Fibroblast of lung (primary cell): ENCODE results near the gene UPP2. TPM values are rescaled to one million over a fixed set of nuclear protein-coding genes. Genes with fewer than 3 reads are reported as not detected.

Experiments used
- DNase-seq, 2 donors: peaks; one replicate each; pipeline versions ENCODE4 v3.0.0 to v3.0.0-alpha.2; 2010; ENCODE audit warnings: low read depth in 2 of 2
- H2AFZ ChIP-seq: 2 replicates; pipeline ENCODE4 v1.5.1; 2012; ENCODE audit warnings: low read length, control low read depth, inconsistent platforms
- H3K27ac ChIP-seq: 2 replicates; pipeline ENCODE4 v1.5.1; 2011; ENCODE audit warnings: low read length, control low read depth; ENCODE audit not compliant: insufficient read depth
- H3K27me3 ChIP-seq: 2 replicates; pipeline ENCODE4 v1.5.1; 2011; ENCODE audit warnings: mild to moderate bottlenecking, low read length; ENCODE audit not compliant: control insufficient read depth, insufficient read depth
- H3K36me3 ChIP-seq: 2 replicates; pipeline ENCODE4 v1.5.1; 2011; ENCODE audit warnings: low read length; ENCODE audit not compliant: control insufficient read depth, insufficient read depth
- H3K4me1 ChIP-seq: 2 replicates; pipeline ENCODE4 v1.5.1; 2011; ENCODE audit warnings: low read length; ENCODE audit not compliant: control insufficient read depth, insufficient read depth; ENCODE audit errors: extremely low read depth
- H3K4me2 ChIP-seq: 2 replicates; pipeline ENCODE4 v1.5.1; 2011; ENCODE audit warnings: low read length, control low read depth; ENCODE audit not compliant: insufficient read depth; ENCODE audit errors: extremely low read depth
- H3K4me3 ChIP-seq, 4 experiments: fragments of 200-600 bp in 1 of 4; sonication (generic) in 1 of 4; replicated peaks in 1 of 4; 2 replicates each; pipeline ENCODE4 v1.5.1; 2011 to 2016; ENCODE audit warnings: low read length in 4 of 4, low read depth in 3 of 4, mild to moderate bottlenecking in 3 of 4, control low read depth in 2 of 4, inconsistent platforms in 1 of 4, mixed read lengths in 1 of 4; ENCODE audit not compliant: insufficient read depth in 1 of 4; ENCODE audit errors: control extremely low read depth in 1 of 4
- H3K79me2 ChIP-seq: 2 replicates; pipeline ENCODE4 v1.5.1; 2012; ENCODE audit warnings: mild to moderate bottlenecking, low read length, inconsistent platforms; ENCODE audit not compliant: control insufficient read depth, insufficient read depth
- H3K9ac ChIP-seq: 2 replicates; pipeline ENCODE4 v1.5.1; 2011; ENCODE audit warnings: mild to moderate bottlenecking, low read length, control low read depth; ENCODE audit not compliant: insufficient read depth
- H3K9me3 ChIP-seq: 2 replicates; pipeline ENCODE4 v1.5.1; 2012; ENCODE audit warnings: low read depth, low read length; ENCODE audit not compliant: control insufficient read depth, insufficient read depth
- H4K20me1 ChIP-seq: 2 replicates; pipeline ENCODE4 v1.5.1; 2011; ENCODE audit warnings: low read length; ENCODE audit not compliant: control insufficient read depth, insufficient read depth; ENCODE audit errors: extremely low read depth
- EZH2 ChIP-seq: IDR thresholded peaks from 2 replicates; pipeline ENCODE4 v1.5.1; 2012; ENCODE audit warnings: low read length, control low read depth, mild to moderate bottlenecking; ENCODE audit errors: missing control alignments
- polyA plus RNA-seq, 2 donors: library from polyadenylated mRNA; depleted of rRNA in 1 of 2; stranded (reverse) in 1 of 2; unstranded in 1 of 2; fragments of >200 nt; gene quantifications; 2 replicates each; pipeline ENCODE4 v1.2.1, GENCODE V29; 2011 to 2012; ENCODE audit warnings: missing spikeins in 1 of 2
- total RNA-seq: library from RNA; depleted of rRNA; stranded (reverse); fragments of >200 nt; gene quantifications from 2 replicates; pipeline ENCODE4 v1.2.1, GENCODE V29; 2014
- TF ChIP-seq, protein P1 (sequence below), 2 donors: IDR thresholded peaks in 1 of 2; conservative IDR thresholded peaks in 1 of 2; 1 replicate in 1 of 2; 2 replicates in 1 of 2; pipeline ENCODE4 v1.5.1; 2011 to 2012; ENCODE audit warnings: low read length in 2 of 2, control low read depth in 1 of 2, inconsistent platforms in 1 of 2, low read depth in 1 of 2, mild to moderate bottlenecking in 1 of 2

Gene UPP2
- total and polyA plus RNA-seq, 2 donors (not counting 1 experiment from before 2014, with no cell fraction given) = not detected

GRCh38 chr2:158181171-158181570 is 79.5 kb downstream of the UPP2 start:
- TF ChIP-seq, protein P1, sequence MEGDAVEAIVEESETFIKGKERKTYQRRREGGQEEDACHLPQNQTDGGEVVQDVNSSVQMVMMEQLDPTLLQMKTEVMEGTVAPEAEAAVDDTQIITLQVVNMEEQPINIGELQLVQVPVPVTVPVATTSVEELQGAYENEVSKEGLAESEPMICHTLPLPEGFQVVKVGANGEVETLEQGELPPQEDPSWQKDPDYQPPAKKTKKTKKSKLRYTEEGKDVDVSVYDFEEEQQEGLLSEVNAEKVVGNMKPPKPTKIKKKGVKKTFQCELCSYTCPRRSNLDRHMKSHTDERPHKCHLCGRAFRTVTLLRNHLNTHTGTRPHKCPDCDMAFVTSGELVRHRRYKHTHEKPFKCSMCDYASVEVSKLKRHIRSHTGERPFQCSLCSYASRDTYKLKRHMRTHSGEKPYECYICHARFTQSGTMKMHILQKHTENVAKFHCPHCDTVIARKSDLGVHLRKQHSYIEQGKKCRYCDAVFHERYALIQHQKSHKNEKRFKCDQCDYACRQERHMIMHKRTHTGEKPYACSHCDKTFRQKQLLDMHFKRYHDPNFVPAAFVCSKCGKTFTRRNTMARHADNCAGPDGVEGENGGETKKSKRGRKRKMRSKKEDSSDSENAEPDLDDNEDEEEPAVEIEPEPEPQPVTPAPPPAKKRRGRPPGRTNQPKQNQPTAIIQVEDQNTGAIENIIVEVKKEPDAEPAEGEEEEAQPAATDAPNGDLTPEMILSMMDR (conservative IDR thresholded peaks at IDR 0.05 in 1 of 2, IDR thresholded peaks at IDR 0.05 in 1 of 2; ENCODE audit: low read depth in 1 of 2, low read length in 2 of 2) = no peak
- TF ChIP-seq EZH2 = no peak
- no peak for DNase-seq
- H3K79me2 ChIP-seq = no peaks in the 10 kb centered on the region
- H3K27me3 ChIP-seq = peaks cover 2% of the 10 kb centered on the region
- no peaks in the 10 kb centered on the region for H3K9me3 ChIP-seq
- no peaks in the 10 kb centered on the region for H3K36me3 ChIP-seq
- no peak overlapping the region for H3K4me3 ChIP-seq
- H3K27ac ChIP-seq = no peak overlapping the region
- no peak overlapping the region for H3K4me2 ChIP-seq
- H3K9ac ChIP-seq = no peak overlapping the region
- H2AFZ ChIP-seq = no peak overlapping the region
- no peaks in the 10 kb centered on the region for H3K4me1 ChIP-seq
- no peaks in the 10 kb centered on the region for H4K20me1 ChIP-seq

DNA sequence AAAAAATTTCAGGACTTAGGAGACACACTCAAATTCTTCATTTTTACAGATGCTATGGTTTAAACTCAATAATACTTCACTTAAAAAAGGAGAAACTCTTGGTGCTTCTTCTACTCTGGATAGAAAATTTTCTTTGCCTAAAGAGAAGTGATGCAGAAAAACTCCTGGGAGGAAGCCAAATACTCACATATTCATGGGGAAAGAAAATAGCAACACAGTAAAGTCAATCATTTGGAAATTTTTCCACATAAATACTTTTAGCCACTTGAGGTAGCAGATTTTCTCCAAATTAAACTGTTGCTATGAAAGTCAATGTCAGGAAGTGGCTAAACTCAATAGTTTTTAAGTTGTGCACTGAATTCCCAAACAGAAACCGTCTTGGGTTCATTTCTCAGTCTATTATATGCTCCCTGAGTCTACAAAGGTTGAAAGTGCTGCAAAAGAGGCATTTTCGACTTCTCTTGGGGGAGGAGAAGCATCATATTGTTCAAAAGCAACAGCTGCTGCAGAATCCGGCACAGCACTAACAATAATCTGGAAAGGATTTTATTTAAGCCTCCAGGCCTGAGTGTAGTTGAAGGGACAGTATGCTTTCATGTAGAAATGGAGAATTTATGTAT is 81.1 kb downstream of the UPP2 start:
- no peaks in the 10 kb centered on the region for H3K9me3 ChIP-seq
- H3K4me3 ChIP-seq = no peak overlapping the region
- no peaks in the 10 kb centered on the region for H4K20me1 ChIP-seq
- H3K4me2 ChIP-seq = no peak overlapping the region
- no peaks in the 10 kb centered on the region for H3K4me1 ChIP-seq
- H3K9ac ChIP-seq = no peak overlapping the region
- H2AFZ ChIP-seq = no peak overlapping the region
- H3K79me2 ChIP-seq = no peaks in the 10 kb centered on the region
- H3K36me3 ChIP-seq = no peaks in the 10 kb centered on the region
- H3K27me3 ChIP-seq = peaks cover 2% of the 10 kb centered on the region
- TF ChIP-seq, protein P1 (conservative IDR thresholded peaks at IDR 0.05 in 1 of 2, IDR thresholded peaks at IDR 0.05 in 1 of 2; ENCODE audit: low read depth in 1 of 2, low read length in 2 of 2) = no peak
- no peak for TF ChIP-seq EZH2
- DNase-seq = no peak
- no peak overlapping the region for H3K27ac ChIP-seq

GRCh38 chr2:158184001-158184400 is 82.3 kb downstream of the UPP2 start:
- no peak for DNase-seq
- Histone ChIP-seq H3K27ac (no peak overlapping the region), H3K9ac (no peak overlapping the region), H2AFZ (no peak overlapping the region), H4K20me1 (no peaks in the 10 kb centered on the region), H3K4me2 (no peak overlapping the region), H3K4me3 (no peak overlapping the region), H3K27me3 (peaks cover 2% of the 10 kb centered on the region), H3K79me2 (no peaks in the 10 kb centered on the region), H3K36me3 (no peaks in the 10 kb centered on the region), H3K4me1 (no peaks in the 10 kb centered on the region), H3K9me3 (no peaks in the 10 kb centered on the region)
- TF ChIP-seq, protein P1 (conservative IDR thresholded peaks at IDR 0.05 in 1 of 2, IDR thresholded peaks at IDR 0.05 in 1 of 2; ENCODE audit: low read depth in 1 of 2, low read length in 2 of 2) = no peak
- no peak for TF ChIP-seq EZH2
